ENCODE results near the gene LMOD1.
"Not testable (repeated sequence)": the region's sequence is repeated elsewhere in the genome, so short reads cannot be mapped to it uniquely, and the experiment has no call there.

LMOD1 gene

DNA sequence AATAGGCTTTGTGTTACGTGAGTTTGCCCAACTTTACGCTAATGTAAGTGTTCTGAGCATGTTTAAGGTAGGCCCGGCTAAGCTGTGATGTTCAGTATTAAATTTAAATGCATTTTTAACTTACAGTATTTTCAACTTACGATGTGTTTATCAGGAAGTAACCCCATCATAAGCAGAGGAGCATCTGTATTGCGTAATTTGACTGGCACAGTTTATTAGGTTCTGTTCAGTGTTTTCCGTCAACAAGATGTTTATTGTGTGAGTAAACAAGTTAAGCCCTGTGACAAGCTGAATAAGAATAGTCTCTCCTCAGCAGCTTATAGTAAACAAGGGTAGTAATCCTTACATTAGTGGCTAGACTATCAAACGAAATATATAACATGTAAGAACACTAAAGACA lies 84.9 kb downstream of the LMOD1 start:
- DNase-seq (ENCODE audit: low read depth, low spot score) = no peak

DNA sequence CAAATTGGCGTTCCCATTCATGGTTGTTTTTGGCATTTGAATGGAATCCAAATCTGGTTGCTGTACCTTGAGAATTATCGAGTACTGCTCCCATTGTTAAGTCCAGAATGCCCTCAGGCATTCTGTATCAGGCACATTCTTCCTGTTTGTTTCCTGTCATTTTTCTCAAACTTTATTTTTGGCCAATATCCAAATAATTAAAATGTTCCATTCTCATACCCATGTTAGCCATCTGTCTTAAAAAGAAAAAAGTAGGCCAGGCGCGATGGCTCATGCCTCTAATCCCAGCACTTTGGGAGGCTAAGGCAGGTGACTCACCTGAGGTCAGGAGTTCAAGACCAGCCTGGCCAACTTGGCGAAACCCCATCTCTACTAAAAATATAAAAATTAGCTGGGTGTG lies 86.9 kb downstream of the LMOD1 start:
- no peak for DNase-seq (ENCODE audit: low read depth, low spot score)

DNA sequence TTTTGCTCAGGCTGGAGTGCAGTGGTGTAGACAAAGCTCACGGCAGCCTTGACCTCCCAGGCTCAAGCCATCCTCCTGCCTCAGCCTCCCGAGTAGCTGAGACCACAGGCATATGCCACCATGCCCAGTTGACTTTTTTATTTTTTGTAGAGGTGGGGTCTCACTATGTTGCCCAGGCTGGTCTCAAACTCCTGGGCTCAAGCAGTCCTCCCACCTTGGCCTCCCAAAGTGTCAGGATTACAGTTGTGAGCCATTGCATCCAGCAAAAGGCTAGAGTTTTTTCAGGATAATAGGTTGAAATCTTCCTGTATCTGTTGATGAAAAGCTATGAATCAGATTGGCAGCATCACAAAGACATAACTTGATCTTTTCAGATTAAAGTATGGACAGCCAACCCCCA lies 89.6 kb downstream of the LMOD1 start:
- DNase-seq (ENCODE audit: low read depth, low spot score) = not testable (repeated sequence)

- DNase-seq (ENCODE audit: low read depth, low spot score) = no peak
Measured at GRCh38 chr1:201851949-201852348, 94.4 kb downstream of the LMOD1 start.

DNA sequence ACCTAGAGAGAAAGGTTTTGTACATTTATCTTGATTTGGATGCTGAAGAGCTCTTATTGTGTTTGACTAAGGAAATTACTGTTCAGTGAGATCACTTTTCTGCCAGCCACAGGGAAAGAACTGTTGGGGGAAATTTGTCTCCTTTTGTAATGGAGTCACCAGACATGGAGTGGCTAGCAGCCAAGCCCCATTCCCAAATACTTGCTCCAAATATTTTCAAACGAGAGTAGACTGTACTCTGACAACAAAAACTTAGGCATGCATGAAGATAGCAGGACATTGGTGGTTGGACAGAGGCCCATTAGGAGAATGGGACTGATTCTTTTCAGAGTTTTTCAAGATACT lies 96.3 kb downstream of the LMOD1 start:
- DNase-seq (ENCODE audit: low read depth, low spot score) = no peak

DNA sequence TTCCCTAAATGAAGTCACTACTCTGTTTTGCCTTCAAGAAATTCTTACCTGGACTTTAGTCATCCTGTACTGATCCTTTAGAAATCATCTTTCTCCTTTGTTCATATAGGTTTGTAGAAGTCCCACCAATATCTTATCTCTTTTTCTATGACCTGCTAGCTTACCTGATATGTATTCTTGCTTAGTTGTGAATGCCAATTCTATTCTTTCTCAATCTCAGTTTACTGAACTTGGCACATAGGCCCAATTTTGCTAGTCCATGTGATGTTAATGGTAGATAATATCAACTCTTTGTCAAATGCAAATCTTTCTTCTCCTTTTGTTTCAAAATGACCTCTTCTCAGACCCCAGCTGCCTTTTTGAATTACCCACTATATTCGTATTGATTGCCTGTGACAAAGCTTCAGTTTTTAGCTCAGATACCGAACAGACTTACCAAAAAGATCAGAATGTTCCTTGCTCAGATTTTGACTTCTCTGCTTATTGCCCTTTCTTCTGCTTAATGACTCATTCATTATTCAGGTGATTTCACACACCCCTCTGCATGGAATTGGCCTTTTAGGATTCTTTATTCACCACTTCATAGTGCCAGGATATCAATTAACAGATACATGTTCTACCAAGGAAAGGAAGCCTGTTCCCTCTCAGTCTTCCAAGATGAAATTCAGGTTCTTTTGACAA lies 96.8 kb downstream of the LMOD1 start:
- no peak for DNase-seq (ENCODE audit: low read depth, low spot score)

DNA sequence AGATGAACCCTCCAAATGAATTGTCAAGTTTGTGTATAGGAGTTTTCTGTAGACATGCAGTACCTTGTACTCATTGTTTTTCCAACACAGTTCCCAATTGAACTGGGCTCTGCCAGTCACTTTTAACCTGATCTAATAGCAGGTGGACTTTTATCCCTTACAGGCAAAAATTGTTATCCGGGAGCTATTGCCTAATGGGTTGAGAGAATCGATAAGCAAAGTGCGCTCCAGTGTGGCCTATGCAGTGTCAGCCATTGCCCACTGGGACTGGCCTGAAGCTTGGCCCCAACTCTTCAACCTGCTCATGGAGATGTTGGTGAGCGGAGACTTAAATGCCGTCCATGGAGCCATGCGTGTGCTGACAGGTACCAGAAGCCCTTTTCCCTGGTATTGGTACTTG lies 98.1 kb downstream of the LMOD1 start:
- no peak for DNase-seq (ENCODE audit: low read depth, low spot score)

- DNase-seq (ENCODE audit: low read depth, low spot score) = no peak
Measured at GRCh38 chr1:201847150-201847549, 99.2 kb downstream of the LMOD1 start.

Measured in brain pericyte (primary cell).